Smooth muscle cell (in vitro differentiated cells): ENCODE measurements around the gene CDHR1. TPM values are rescaled to one million over a fixed set of nuclear protein-coding genes. Genes with fewer than 3 reads are reported as not detected.

Experiments
- DNase-seq: peaks from one replicate; lab custom pipeline; 2025; ENCODE audit not compliant: unreplicated experiment; lab: John Stamatoyannopoulos, UW
- H2AFZ ChIP-seq: fragments of 200-600 bp; sonication (generic); 2 replicates; pipeline ENCODE4 v1.6.0; 2016; ENCODE audit warnings: antibody characterized with exemption, low read depth, mild to moderate bottlenecking
- H3F3A ChIP-seq: fragments of 200-600 bp; sonication (generic); 2 replicates; pipeline ENCODE4 v1.6.0; 2017; ENCODE audit warnings: antibody characterized with exemption, low read depth
- H3K27ac ChIP-seq: fragments of 200-600 bp; sonication (generic); 2 replicates; pipeline ENCODE4 v1.5.1; 2016; ENCODE audit warnings: low read depth, mild to moderate bottlenecking
- H3K27me3 ChIP-seq: fragments of 200-600 bp; sonication (generic); 2 replicates; pipeline ENCODE4 v1.6.1; 2016; ENCODE audit warnings: low read depth, mild to moderate bottlenecking
- H3K36me3 ChIP-seq: fragments of 200-600 bp; sonication (generic); 2 replicates; pipeline ENCODE4 v1.5.1; 2016; ENCODE audit warnings: low read depth
- H3K4me1 ChIP-seq: fragments of 200-600 bp; sonication (generic); 2 replicates; pipeline ENCODE4 v1.5.1; 2016; ENCODE audit warnings: low read depth
- H3K4me2 ChIP-seq: fragments of 200-600 bp; sonication (generic); 2 replicates; pipeline ENCODE4 v1.6.0; 2016; ENCODE audit warnings: mild to moderate bottlenecking
- H3K4me3 ChIP-seq: fragments of 200-600 bp; sonication (generic); 2 replicates; pipeline ENCODE4 v1.5.1; 2016; ENCODE audit warnings: mild to moderate bottlenecking
- H3K79me2 ChIP-seq: fragments of 200-600 bp; sonication (generic); 2 replicates; pipeline ENCODE4 v1.6.0; 2016; ENCODE audit warnings: low read depth, mild to moderate bottlenecking
- H3K9ac ChIP-seq: fragments of 200-600 bp; sonication (generic); 2 replicates; pipeline ENCODE4 v1.6.0; 2016; ENCODE audit warnings: low read depth
- H3K9me3 ChIP-seq: fragments of 200-600 bp; sonication (generic); replicated peaks from 2 replicates; pipeline ENCODE4 v1.5.1; 2016; ENCODE audit warnings: low read depth
- H4K20me1 ChIP-seq: fragments of 200-600 bp; sonication (generic); 2 replicates; pipeline ENCODE4 v1.6.0; 2016; ENCODE audit warnings: low read depth
- WGBS: methylation state at CpG from one replicate; pipeline ENCODE4 v1.1.7; 2016; ENCODE audit warnings: low lambda C conversion rate; 5-methylcytosine and 5-hydroxymethylcytosine counted together
- polyA plus RNA-seq: library from polyadenylated mRNA; unstranded; fragments of >200 nt; fragmentation: Nextera tagmentation; extraction: Ambion mirVana; gene quantifications from 2 replicates; pipeline ENCODE4 v1.2.1, GENCODE V29; 2016
- total RNA-seq: library from RNA; depleted of rRNA; stranded (reverse); fragments of >200 nt; gene quantifications from 2 replicates; pipeline ENCODE4 v1.2.3, GENCODE V29; 2014
- TF ChIP-seq, protein P1 (sequence below): fragments of 200-600 bp; sonication (generic); IDR thresholded peaks from 2 replicates; pipeline ENCODE4 v1.5.1; 2017; ENCODE audit warnings: borderline replicate concordance, mild to moderate bottlenecking, antibody characterized with exemption; ENCODE audit not compliant: insufficient read depth, poor library complexity, severe bottlenecking

Gene CDHR1
- total and polyA plus RNA-seq, 2 experiments from 2014 or later, result 0.67 to 1.2 TPM

DNA sequence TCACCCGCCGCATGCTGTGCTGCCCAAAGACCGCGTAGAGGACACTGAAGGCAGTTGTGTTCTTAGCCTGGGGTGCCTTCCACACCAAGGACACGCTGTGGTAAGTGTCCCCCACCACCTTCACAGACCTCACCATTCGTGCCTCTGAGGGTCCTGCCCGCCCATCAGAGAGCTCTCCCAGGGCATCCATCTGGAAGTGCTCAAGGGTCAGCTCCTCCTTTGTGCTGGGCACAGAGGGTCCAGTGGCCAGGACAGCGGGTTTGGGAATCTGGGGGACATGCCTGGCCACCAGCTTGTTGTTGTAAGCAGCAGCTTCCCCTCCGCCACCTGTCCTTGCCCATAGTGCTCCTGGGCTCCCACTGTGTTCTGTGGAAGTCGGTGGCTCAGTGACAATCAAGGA is 38.0 kb downstream of the CDHR1 start:
- H3K27me3 ChIP-seq, result peaks cover 24% of the 10 kb centered on the region
- TF ChIP-seq, protein P1, sequence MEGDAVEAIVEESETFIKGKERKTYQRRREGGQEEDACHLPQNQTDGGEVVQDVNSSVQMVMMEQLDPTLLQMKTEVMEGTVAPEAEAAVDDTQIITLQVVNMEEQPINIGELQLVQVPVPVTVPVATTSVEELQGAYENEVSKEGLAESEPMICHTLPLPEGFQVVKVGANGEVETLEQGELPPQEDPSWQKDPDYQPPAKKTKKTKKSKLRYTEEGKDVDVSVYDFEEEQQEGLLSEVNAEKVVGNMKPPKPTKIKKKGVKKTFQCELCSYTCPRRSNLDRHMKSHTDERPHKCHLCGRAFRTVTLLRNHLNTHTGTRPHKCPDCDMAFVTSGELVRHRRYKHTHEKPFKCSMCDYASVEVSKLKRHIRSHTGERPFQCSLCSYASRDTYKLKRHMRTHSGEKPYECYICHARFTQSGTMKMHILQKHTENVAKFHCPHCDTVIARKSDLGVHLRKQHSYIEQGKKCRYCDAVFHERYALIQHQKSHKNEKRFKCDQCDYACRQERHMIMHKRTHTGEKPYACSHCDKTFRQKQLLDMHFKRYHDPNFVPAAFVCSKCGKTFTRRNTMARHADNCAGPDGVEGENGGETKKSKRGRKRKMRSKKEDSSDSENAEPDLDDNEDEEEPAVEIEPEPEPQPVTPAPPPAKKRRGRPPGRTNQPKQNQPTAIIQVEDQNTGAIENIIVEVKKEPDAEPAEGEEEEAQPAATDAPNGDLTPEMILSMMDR, result no peak
- H3K4me3 ChIP-seq, result no peak overlapping the region
- DNase-seq, result no peak
- no peaks in the 10 kb centered on the region for H3K4me1 ChIP-seq
- no peak overlapping the region for H3K27ac ChIP-seq
- H3K36me3 ChIP-seq, result no peaks in the 10 kb centered on the region
- 89% methylated on average over 10 of the region's 10 CpGs for WGBS
- no peak overlapping the region for H2AFZ ChIP-seq
- H3K4me2 ChIP-seq, result no peak overlapping the region
- no peaks in the 10 kb centered on the region for H3K79me2 ChIP-seq
- H3F3A ChIP-seq, result no peaks in the 10 kb centered on the region
- no peak overlapping the region for H3K9ac ChIP-seq
- H4K20me1 ChIP-seq, result no peaks in the 10 kb centered on the region
- H3K9me3 ChIP-seq, result no peaks in the 10 kb centered on the region

DNA sequence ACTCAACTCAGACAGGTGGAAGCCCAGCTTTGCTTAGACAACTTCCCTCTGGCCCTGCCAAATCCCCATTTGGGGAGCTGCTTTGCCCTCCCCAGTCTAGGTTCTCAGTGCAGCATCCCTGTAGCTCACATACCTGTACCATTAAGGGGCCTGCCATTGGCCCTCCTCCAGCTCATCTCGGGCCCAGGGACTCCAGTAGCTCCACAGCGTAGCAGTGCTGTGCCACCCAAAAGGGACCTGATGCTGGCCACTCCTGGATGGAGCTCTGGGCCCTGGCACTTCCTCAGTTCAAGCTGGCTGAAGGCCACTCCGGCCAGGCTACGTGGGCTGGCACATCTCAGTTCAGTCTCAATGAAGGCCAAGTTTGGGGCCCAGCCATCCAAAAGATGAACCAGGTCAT is 39.6 kb downstream of the CDHR1 start:
- H4K20me1 ChIP-seq, result no peaks in the 10 kb centered on the region
- H3K9me3 ChIP-seq, result no peaks in the 10 kb centered on the region
- H3K27me3 ChIP-seq, result peaks cover 18% of the 10 kb centered on the region
- TF ChIP-seq, protein P1, result no peak
- no peaks in the 10 kb centered on the region for H3K4me1 ChIP-seq
- H3F3A ChIP-seq, result no peaks in the 10 kb centered on the region
- no peak overlapping the region for H3K27ac ChIP-seq
- no peak overlapping the region for H3K9ac ChIP-seq
- 91% methylated on average over 4 of the region's 4 CpGs for WGBS
- H2AFZ ChIP-seq, result no peak overlapping the region
- no peak for DNase-seq
- no peak overlapping the region for H3K4me2 ChIP-seq
- H3K4me3 ChIP-seq, result no peak overlapping the region
- no peaks in the 10 kb centered on the region for H3K36me3 ChIP-seq
- H3K79me2 ChIP-seq, result no peaks in the 10 kb centered on the region

DNA sequence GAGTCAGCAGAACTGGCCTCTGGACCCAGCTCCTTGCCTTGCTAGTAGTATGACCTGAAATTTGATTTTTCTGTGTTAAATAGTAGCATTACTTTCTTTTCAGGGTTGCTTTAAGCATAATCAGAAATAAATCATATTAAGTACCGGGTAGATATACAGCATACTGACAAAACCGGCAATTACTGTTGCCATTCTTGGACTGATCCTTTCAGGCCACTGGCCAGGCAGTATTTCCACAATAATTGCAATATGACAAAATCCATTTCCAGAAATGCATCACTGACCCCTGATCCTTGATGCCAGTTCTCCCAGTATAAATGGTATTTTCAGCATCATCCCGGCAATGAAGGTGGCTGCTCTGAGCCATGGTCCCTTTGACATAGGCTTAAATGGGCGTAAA is 40.1 kb downstream of the CDHR1 start:
- no peak overlapping the region for H3K4me3 ChIP-seq
- no peak overlapping the region for H3K9ac ChIP-seq
- H3K36me3 ChIP-seq, result no peaks in the 10 kb centered on the region
- H4K20me1 ChIP-seq, result no peaks in the 10 kb centered on the region
- H2AFZ ChIP-seq, result no peak overlapping the region
- H3K79me2 ChIP-seq, result no peaks in the 10 kb centered on the region
- no peaks in the 10 kb centered on the region for H3K4me1 ChIP-seq
- H3K27me3 ChIP-seq, result peaks cover 18% of the 10 kb centered on the region
- no peak for DNase-seq
- TF ChIP-seq, protein P1, result no peak
- H3K9me3 ChIP-seq, result no peaks in the 10 kb centered on the region
- no peak overlapping the region for H3K27ac ChIP-seq
- H3K4me2 ChIP-seq, result no peak overlapping the region
- no peaks in the 10 kb centered on the region for H3F3A ChIP-seq
- 81% methylated on average over 4 of the region's 4 CpGs for WGBS

DNA sequence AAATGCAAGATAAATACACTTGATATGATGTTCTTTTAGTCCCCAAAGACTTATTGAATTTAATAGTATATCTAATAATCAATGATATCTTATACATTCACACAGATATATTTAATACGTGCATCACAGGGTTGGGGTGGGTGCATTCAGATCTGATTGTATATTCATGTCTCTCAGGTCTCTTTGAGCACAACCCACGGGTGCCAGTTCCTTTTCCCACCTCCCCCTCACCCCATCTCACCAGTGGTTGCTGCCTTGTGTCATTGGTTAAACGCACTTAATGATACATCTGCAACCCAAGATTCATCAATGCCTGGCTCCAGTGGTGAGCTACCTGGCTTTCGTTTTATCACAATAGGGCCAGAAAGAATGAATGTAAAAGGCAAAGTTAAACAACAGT is 40.8 kb downstream of the CDHR1 start:
- H2AFZ ChIP-seq, result no peak overlapping the region
- H3K9ac ChIP-seq, result no peak overlapping the region
- no peaks in the 10 kb centered on the region for H3F3A ChIP-seq
- no peak overlapping the region for H3K4me2 ChIP-seq
- WGBS, result 81% methylated on average over 4 of the region's 4 CpGs
- H3K27me3 ChIP-seq, result peaks cover 17% of the 10 kb centered on the region
- no peak for DNase-seq
- no peaks in the 10 kb centered on the region for H3K4me1 ChIP-seq
- H3K27ac ChIP-seq, result no peak overlapping the region
- H3K79me2 ChIP-seq, result no peaks in the 10 kb centered on the region
- TF ChIP-seq, protein P1, result no peak
- no peaks in the 10 kb centered on the region for H4K20me1 ChIP-seq
- no peak overlapping the region for H3K4me3 ChIP-seq
- no peaks in the 10 kb centered on the region for H3K36me3 ChIP-seq
- H3K9me3 ChIP-seq, result no peaks in the 10 kb centered on the region
